KMS-11 (cell line): ENCODE data around the gene MAPKBP1.

Experiments used
- H2AFZ ChIP-seq: fragments of 200-600 bp; sonication (generic); 2 replicates; pipeline ENCODE4 v1.6.1; 2016; ENCODE audit warnings: antibody characterized with exemption, mixed run types, low read depth
- H3K27ac ChIP-seq: fragments of 200-600 bp; sonication (generic); 2 replicates; pipeline ENCODE4 v1.6.1; 2016; ENCODE audit warnings: mild to moderate bottlenecking, mixed run types
- H3K27me3 ChIP-seq: fragments of 200-600 bp; sonication (generic); 2 replicates; pipeline ENCODE4 v1.6.1; 2017; ENCODE audit warnings: mild to moderate bottlenecking, low read depth, mixed run types, moderate library complexity; ENCODE audit not compliant: insufficient read depth
- H3K36me3 ChIP-seq: fragments of 200-600 bp; sonication (generic); 2 replicates; pipeline ENCODE4 v1.6.1; 2017; ENCODE audit warnings: mild to moderate bottlenecking, mixed run types; ENCODE audit not compliant: insufficient read depth
- H3K4me1 ChIP-seq: fragments of 200-600 bp; sonication (generic); 2 replicates; pipeline ENCODE4 v1.6.1; 2016; ENCODE audit warnings: mild to moderate bottlenecking, low read depth, mixed run types; ENCODE audit not compliant: poor library complexity, severe bottlenecking
- H3K4me2 ChIP-seq: fragments of 200-600 bp; sonication (generic); 2 replicates; pipeline ENCODE4 v1.7.0; 2016; ENCODE audit warnings: mild to moderate bottlenecking, mixed run types
- H3K4me3 ChIP-seq: fragments of 200-600 bp; sonication (generic); IDR thresholded peaks from 2 replicates; pipeline ENCODE4 v1.6.1; 2017; ENCODE audit warnings: low read depth, low read length, mixed read lengths; ENCODE audit not compliant: insufficient read depth
- H3K79me2 ChIP-seq: fragments of 200-600 bp; sonication (generic); 2 replicates; pipeline ENCODE4 v1.6.1; 2016; ENCODE audit warnings: low read depth, mixed run types; ENCODE audit not compliant: insufficient read depth
- H3K9ac ChIP-seq: fragments of 200-600 bp; sonication (generic); 2 replicates; pipeline ENCODE4 v1.6.1; 2016; ENCODE audit warnings: mild to moderate bottlenecking, mixed run types
- H4K20me1 ChIP-seq: fragments of 200-600 bp; sonication (generic); 2 replicates; pipeline ENCODE4 v1.6.1; 2016; ENCODE audit warnings: mild to moderate bottlenecking, mixed run types; ENCODE audit not compliant: insufficient read depth
- TF ChIP-seq, protein P1 (sequence below): fragments of 200-600 bp; sonication (generic); conservative IDR thresholded peaks from 2 replicates; pipeline ENCODE4 v1.6.1; 2017; ENCODE audit warnings: low read depth, mild to moderate bottlenecking, antibody characterized with exemption, low read length, moderate library complexity, mixed read lengths

MAPKBP1 gene

DNA sequence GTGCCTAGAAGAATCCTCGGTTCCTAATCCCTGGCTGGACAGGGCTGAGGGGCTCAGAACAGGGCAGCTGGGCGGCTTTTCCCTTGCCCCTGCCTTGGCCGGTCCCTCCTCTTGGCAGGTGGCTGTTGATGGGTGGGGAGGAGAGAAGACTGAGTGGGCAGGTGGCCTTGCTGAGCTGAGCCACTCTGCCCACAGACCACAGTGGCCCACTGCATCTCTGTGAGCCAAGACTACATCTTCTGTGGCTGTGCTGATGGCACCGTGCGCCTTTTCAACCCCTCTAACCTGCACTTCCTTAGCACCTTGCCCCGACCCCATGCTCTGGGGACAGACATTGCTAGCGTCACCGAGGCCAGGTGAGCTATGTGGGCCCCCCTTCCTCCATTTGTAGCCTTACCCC, 39.1 kb downstream of the MAPKBP1 start:
- H3K4me1 ChIP-seq, result peaks cover 11% of the 10 kb centered on the region
- no peak overlapping the region for H3K27ac ChIP-seq
- TF ChIP-seq, protein P1, sequence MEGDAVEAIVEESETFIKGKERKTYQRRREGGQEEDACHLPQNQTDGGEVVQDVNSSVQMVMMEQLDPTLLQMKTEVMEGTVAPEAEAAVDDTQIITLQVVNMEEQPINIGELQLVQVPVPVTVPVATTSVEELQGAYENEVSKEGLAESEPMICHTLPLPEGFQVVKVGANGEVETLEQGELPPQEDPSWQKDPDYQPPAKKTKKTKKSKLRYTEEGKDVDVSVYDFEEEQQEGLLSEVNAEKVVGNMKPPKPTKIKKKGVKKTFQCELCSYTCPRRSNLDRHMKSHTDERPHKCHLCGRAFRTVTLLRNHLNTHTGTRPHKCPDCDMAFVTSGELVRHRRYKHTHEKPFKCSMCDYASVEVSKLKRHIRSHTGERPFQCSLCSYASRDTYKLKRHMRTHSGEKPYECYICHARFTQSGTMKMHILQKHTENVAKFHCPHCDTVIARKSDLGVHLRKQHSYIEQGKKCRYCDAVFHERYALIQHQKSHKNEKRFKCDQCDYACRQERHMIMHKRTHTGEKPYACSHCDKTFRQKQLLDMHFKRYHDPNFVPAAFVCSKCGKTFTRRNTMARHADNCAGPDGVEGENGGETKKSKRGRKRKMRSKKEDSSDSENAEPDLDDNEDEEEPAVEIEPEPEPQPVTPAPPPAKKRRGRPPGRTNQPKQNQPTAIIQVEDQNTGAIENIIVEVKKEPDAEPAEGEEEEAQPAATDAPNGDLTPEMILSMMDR, result no peak
- no peak overlapping the region for H3K4me3 ChIP-seq
- no peak overlapping the region for H3K4me2 ChIP-seq
- no peak overlapping the region for H3K9ac ChIP-seq
- H3K36me3 ChIP-seq, result no peaks in the 10 kb centered on the region
- no peaks in the 10 kb centered on the region for H3K79me2 ChIP-seq
- no peaks in the 10 kb centered on the region for H3K27me3 ChIP-seq
- H4K20me1 ChIP-seq, result no peaks in the 10 kb centered on the region
- H2AFZ ChIP-seq, result no peak overlapping the region

DNA sequence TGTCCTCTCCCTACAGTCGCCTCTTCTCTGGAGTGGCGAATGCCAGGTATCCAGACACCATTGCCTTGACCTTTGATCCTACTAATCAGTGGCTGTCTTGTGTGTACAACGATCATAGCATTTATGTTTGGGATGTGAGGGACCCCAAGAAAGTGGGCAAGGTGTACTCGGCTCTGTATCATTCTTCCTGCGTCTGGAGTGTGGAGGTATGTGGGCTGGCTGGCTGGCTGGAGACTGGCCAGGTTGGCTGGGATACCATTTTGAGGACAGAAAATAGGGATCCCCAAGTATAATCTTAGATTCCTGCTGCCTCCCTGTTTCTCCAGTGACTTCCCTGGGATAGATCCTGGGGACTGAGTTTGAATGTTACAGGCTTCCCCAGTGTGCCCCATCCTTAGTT, 40.2 kb downstream of the MAPKBP1 start:
- TF ChIP-seq, protein P1, result no peak
- no peaks in the 10 kb centered on the region for H3K36me3 ChIP-seq

DNA sequence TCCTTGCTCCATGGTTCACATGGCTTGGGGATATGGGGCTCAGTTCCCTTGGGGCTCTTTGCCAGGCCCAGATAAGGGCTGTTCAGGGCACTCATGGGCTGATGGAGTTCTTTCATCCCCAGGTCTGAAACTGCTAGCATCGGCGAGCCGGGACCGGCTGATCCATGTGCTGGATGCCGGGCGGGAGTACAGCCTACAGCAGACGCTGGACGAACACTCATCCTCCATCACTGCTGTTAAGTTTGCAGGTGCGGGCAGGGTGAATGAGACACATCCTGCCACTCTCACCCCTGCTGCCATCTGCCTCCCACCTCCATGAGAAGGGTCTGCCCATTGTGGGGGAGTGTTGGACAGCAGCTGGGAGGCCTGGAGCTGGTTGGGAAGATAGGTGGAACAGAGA, 42.5 kb downstream of the MAPKBP1 start:
- Histone ChIP-seq H3K79me2 (no peaks in the 10 kb centered on the region), H3K36me3 (no peaks in the 10 kb centered on the region), H3K9ac (no peak overlapping the region), H3K4me3 (no peak overlapping the region), H3K27me3 (no peaks in the 10 kb centered on the region), H4K20me1 (no peaks in the 10 kb centered on the region), H3K4me2 (no peak overlapping the region), H3K27ac (no peak overlapping the region), H3K4me1 (no peaks in the 10 kb centered on the region), H2AFZ (no peak overlapping the region)
- TF ChIP-seq, protein P1, result no peak

More for the DNA sequence above, 40.2 kb downstream of the MAPKBP1 start:
- Histone ChIP-seq H3K27ac (no peak overlapping the region), H3K27me3 (no peaks in the 10 kb centered on the region), H2AFZ (no peak overlapping the region), H3K4me2 (no peak overlapping the region), H3K79me2 (no peaks in the 10 kb centered on the region), H4K20me1 (no peaks in the 10 kb centered on the region), H3K9ac (no peak overlapping the region), H3K4me3 (no peak overlapping the region), H3K4me1 (peaks cover 11% of the 10 kb centered on the region)

DNA sequence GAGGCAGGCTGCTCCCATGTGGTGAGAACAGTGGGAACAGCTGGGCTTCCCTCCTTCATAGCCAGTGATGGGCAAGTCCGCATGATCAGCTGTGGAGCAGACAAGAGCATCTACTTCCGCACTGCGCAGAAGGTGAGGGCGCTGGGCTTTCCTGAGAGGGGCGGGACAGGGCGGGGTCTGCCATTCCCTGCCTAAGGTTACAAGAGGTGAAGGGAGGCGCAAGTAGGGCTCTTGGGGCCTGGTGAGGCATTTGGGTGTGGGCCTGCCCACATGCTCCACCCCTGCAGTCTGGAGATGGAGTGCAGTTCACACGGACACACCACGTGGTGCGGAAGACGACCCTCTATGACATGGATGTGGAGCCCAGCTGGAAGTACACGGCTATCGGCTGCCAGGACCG, 43.0 kb downstream of the MAPKBP1 start:
- TF ChIP-seq, protein P1, result no peak
- Histone ChIP-seq H3K4me1 (no peaks in the 10 kb centered on the region), H3K27ac (no peak overlapping the region), H3K27me3 (no peaks in the 10 kb centered on the region), H3K79me2 (no peaks in the 10 kb centered on the region), H3K4me3 (no peak overlapping the region), H4K20me1 (no peaks in the 10 kb centered on the region), H3K36me3 (no peaks in the 10 kb centered on the region), H3K4me2 (no peak overlapping the region), H2AFZ (no peak overlapping the region), H3K9ac (no peak overlapping the region)
